ENCODE measurements around the gene CEP76.

GRCh38 chr18:12702221-12703095, at the start of gene CEP76, which contains the start of gene PSMG2:
- TF ChIP-seq CTCF (conservative IDR thresholded peaks at IDR 0.05; ENCODE audit: low read depth in 2 of 2) (no peak), EZH2 (IDR thresholded peaks at IDR 0.05; ENCODE audit: low read depth, unreplicated experiment) (no peak), POLR2AphosphoS5 (IDR thresholded peaks at IDR 0.05; ENCODE audit: low read depth) (peak; percentile 73), EZH2phosphoT487 (IDR thresholded peaks at IDR 0.05; ENCODE audit: unreplicated experiment) (no peak)
